ENCODE results near the gene DOCK2. TPM values are rescaled to one million over a fixed set of nuclear protein-coding genes. Genes with fewer than 3 reads are reported as not detected.

Gene DOCK2
- total and polyA plus RNA-seq, 9 of the 15 experiments (the other 6 are each of a cell fraction or from before 2014, with no cell fraction given), result 4.5 to 42.6 (median 20.5) TPM

DNA sequence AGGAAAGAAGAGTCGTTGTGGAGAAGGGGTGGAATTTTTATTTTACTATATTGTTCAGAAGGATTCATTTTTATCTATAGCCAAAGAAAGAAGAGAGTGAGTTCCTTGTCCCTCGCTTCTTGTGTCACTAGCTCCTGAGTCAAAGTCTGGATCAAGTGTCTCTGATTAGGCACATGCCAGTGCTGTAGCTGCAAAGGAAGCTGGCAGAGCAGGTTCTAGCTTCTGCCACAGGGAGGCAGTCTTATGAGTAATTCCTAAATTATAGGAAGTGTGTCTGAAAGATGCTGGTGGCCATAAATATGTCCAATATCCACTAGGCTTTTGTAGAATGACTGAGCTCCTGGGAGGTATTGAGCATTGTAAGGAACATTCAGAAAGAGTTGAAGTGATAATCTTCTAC, 84.7 kb downstream of the DOCK2 start:
- BruUV-seq (replicated peaks), result no TSS peak
- no peak for DNase-seq (ENCODE audit: extremely low read depth in 1 of 4, low spot score in 3 of 4)
- no peak overlapping the region for H2AFZ ChIP-seq (ENCODE audit: low read depth, low read length)
- intact Hi-C loops (cut with micrococcal nuclease), result no loop called here
- in situ Hi-C loops (cut with MboI), result no loop called here
- H3K4me3 ChIP-seq, result no peak overlapping the region
- no peaks in the 10 kb centered on the region for H3K9me3 ChIP-seq (replicated peaks; ENCODE audit: control insufficient read depth, insufficient read depth, low read depth, low read length)
- no peaks in the 10 kb centered on the region for H3K9me1 ChIP-seq (ENCODE audit: control insufficient read depth, insufficient read depth, low read length)
- ChIA-PET POLR2A (interaction anchor here (0.7 to 1.3 kb wide), 2 partner anchors 9 to 106 kb away, joined by 3 read pairs; no protein-coding TSS in a partner anchor), CTCF (ENCODE audit: low intra/inter-chr PET ratio) (no interaction called here)
- 0 out of 3 replicates have a peak, but pooled peaks cover 4% of the 10 kb centered on the region for H3K36me3 ChIP-seq (ENCODE audit: control insufficient read depth, insufficient read depth, low read length)
- no peak overlapping the region for H3K27ac ChIP-seq (ENCODE audit: extremely low read depth, low read depth, low read length)
- H3K4me1 ChIP-seq (replicated peaks in 1 of 2; ENCODE audit: control insufficient read depth in 2 of 2, insufficient read depth in 2 of 2, low read length in 2 of 2), result no peaks in the 10 kb centered on the region
- H3K79me2 ChIP-seq (ENCODE audit: control insufficient read depth, insufficient read depth, low read length), result no peaks in the 10 kb centered on the region
- WGBS (ENCODE audit: insufficient coverage, low coverage, missing lambda C conversion rate), result 39% methylated on average over 2 of the region's 2 CpGs
- no peak for ATAC-seq
- H4K20me1 ChIP-seq (replicated peaks; ENCODE audit: control insufficient read depth, insufficient read depth, low read length), result no peaks in the 10 kb centered on the region
- FAIRE-seq, result no peak
- H3K27me3 ChIP-seq (ENCODE audit: control insufficient read depth in 2 of 2, insufficient read depth in 2 of 2, low read length in 2 of 2), result no peaks in the 10 kb centered on the region
- no peak overlapping the region for H3K9ac ChIP-seq (ENCODE audit: insufficient read depth in 1 of 2, low read depth in 2 of 2, low read length in 2 of 2)
- TF ChIP-seq CTCF (IDR thresholded peaks at IDR 0.05 in 2 of 3, conservative IDR thresholded peaks at IDR 0.05 in 1 of 3; ENCODE audit: insufficient read depth in 2 of 3, low read depth in 1 of 3, low read length in 3 of 3) (peak in 2 of 3 experiments; percentile 32 to 36; a peak in 3 of 6 replicates), RBM22 (IDR thresholded peaks at IDR 0.05; ENCODE audit: low read depth, low read length, poor library complexity, severe bottlenecking) (no peak), CBX5 (IDR thresholded peaks at IDR 0.05; ENCODE audit: borderline replicate concordance, low read depth) (peak; percentile 67; the same call in 1 of the 2 replicates), TRIM24 (IDR thresholded peaks at IDR 0.05) (0 out of 4 replicates have a peak, but pooled peaks of 1 of the 2 experiments have one; percentile 16), BHLHE40 (IDR thresholded peaks at IDR 0.05; ENCODE audit: low read length) (peak; percentile 28; the same call in 1 of the 2 replicates), TCF7 (IDR thresholded peaks at IDR 0.05; ENCODE audit: borderline replicate concordance) (no peak), HDGF (IDR thresholded peaks at IDR 0.05) (no peak), CBX3 (IDR thresholded peaks at IDR 0.05; ENCODE audit: borderline replicate concordance in 1 of 2, low read length in 2 of 2) (peak in 1 of 2 experiments; percentile 69; a peak in 1 of 3 replicates), CBX1 (IDR thresholded peaks at IDR 0.05; ENCODE audit: low read depth) (peak; percentile 76; the same call in 1 of the 2 replicates), ILF3 (IDR thresholded peaks at IDR 0.05; ENCODE audit: borderline replicate concordance) (no peak), ZNF785 (CRISPR knock-in tag; IDR thresholded peaks at IDR 0.05) (peak; percentile 83), HMG20A (CRISPR knock-in tag; conservative IDR thresholded peaks at IDR 0.05) (no peak), TARDBP (IDR thresholded peaks at IDR 0.05) (no peak), TRIM28 (IDR thresholded peaks at IDR 0.05) (peak; percentile 69; the same call in 1 of the 2 replicates), KDM2B (CRISPR knock-in tag; IDR thresholded peaks at IDR 0.05) (no peak)
- H3K4me2 ChIP-seq (ENCODE audit: insufficient read depth, low read length), result no peak overlapping the region

All from K562 (cell line).